ENCODE data around the gene FBXL7. TPM values are rescaled to one million over a fixed set of nuclear protein-coding genes. Genes with fewer than 3 reads are reported as not detected.

Gene FBXL7
- total and polyA plus RNA-seq, 4 donors, result 1.9 to 15.5 (median 6.6) TPM

- Histone ChIP-seq H3K9ac (ENCODE audit: insufficient read depth in 1 of 2, low read length in 2 of 2) (no peak overlapping the region), H3K27me3 (ENCODE audit: control insufficient read depth in 3 of 3, insufficient read depth in 3 of 3, low read length in 2 of 3) (no peaks in the 10 kb centered on the region), H3K9me3 (ENCODE audit: control insufficient read depth in 4 of 4, insufficient read depth in 3 of 4, low read length in 3 of 4) (no peaks in the 10 kb centered on the region), H3K4me1 (ENCODE audit: control insufficient read depth in 5 of 5, insufficient read depth in 5 of 5, low read length in 5 of 5) (peaks cover 4 to 34% (median 15%) of the 10 kb centered on the region in 5 donors), H3K36me3 (ENCODE audit: control insufficient read depth in 4 of 4, insufficient read depth in 4 of 4, low read length in 4 of 4) (no peaks in the 10 kb centered on the region), H3K4me3 (no peak overlapping the region), H3K27ac (ENCODE audit: low read depth in 1 of 2, low read length in 1 of 2) (peak overlapping the region in 1 of 2 donors; percentile 26)
- WGBS, 2 donors, result 54 to 64% methylated on average over 6 of the region's 6 CpGs
- DNase-seq, result peak in 2 of 3 donors; percentile 38 to 49
- no peak for ATAC-seq (ENCODE audit: insufficient read depth, low FRiP score)
- TF ChIP-seq CTCF (IDR thresholded peaks at IDR 0.05; ENCODE audit: control extremely low read depth, extremely low read depth), result no peak
Observed at GRCh38 chr5:15794052-15794985, 294.3 kb downstream of the FBXL7 start.

GRCh38 chr5:15796096-15796495 is 296.1 kb downstream of the FBXL7 start:
- Histone ChIP-seq H3K27ac (ENCODE audit: low read depth in 1 of 2, low read length in 1 of 2) (no peak overlapping the region), H3K9me3 (ENCODE audit: control insufficient read depth in 4 of 4, insufficient read depth in 3 of 4, low read length in 3 of 4) (no peaks in the 10 kb centered on the region), H3K9ac (ENCODE audit: insufficient read depth in 1 of 2, low read length in 2 of 2) (no peak overlapping the region), H3K4me1 (ENCODE audit: control insufficient read depth in 5 of 5, insufficient read depth in 5 of 5, low read length in 5 of 5) (peaks cover 1 to 27% (median 15%) of the 10 kb centered on the region in 5 donors), H3K27me3 (ENCODE audit: control insufficient read depth in 3 of 3, insufficient read depth in 3 of 3, low read length in 2 of 3) (no peaks in the 10 kb centered on the region), H3K4me3 (no peak overlapping the region), H3K36me3 (ENCODE audit: control insufficient read depth in 4 of 4, insufficient read depth in 4 of 4, low read length in 4 of 4) (no peaks in the 10 kb centered on the region)
- DNase-seq (no peak), ATAC-seq (ENCODE audit: insufficient read depth, low FRiP score) (no peak)
- 57 to 59% methylated on average over 2 of the region's 2 CpGs for WGBS, 2 donors
- no peak for TF ChIP-seq CTCF (IDR thresholded peaks at IDR 0.05; ENCODE audit: control extremely low read depth, extremely low read depth)

- H3K4me1 ChIP-seq (ENCODE audit: control insufficient read depth in 5 of 5, insufficient read depth in 5 of 5, low read length in 5 of 5), result peaks cover 1 to 27% (median 15%) of the 10 kb centered on the region in 5 donors
- no peaks in the 10 kb centered on the region for H3K9me3 ChIP-seq (ENCODE audit: control insufficient read depth in 4 of 4, insufficient read depth in 3 of 4, low read length in 3 of 4)
- no peak overlapping the region for H3K9ac ChIP-seq (ENCODE audit: insufficient read depth in 1 of 2, low read length in 2 of 2)
- no peak overlapping the region for H3K27ac ChIP-seq (ENCODE audit: low read depth in 1 of 2, low read length in 1 of 2)
- ATAC-seq (ENCODE audit: insufficient read depth, low FRiP score) (no peak), DNase-seq (no peak)
- H3K4me3 ChIP-seq, result no peak overlapping the region
- H3K36me3 ChIP-seq (ENCODE audit: control insufficient read depth in 4 of 4, insufficient read depth in 4 of 4, low read length in 4 of 4), result no peaks in the 10 kb centered on the region
- no peaks in the 10 kb centered on the region for H3K27me3 ChIP-seq (ENCODE audit: control insufficient read depth in 3 of 3, insufficient read depth in 3 of 3, low read length in 2 of 3)
- 87 to 90% methylated on average over 6 of the region's 6 CpGs for WGBS, 2 donors
- no peak for TF ChIP-seq CTCF (IDR thresholded peaks at IDR 0.05; ENCODE audit: control extremely low read depth, extremely low read depth)
Observed at GRCh38 chr5:15796557-15796956, 296.6 kb downstream of the FBXL7 start.
